A673 (cell line): ENCODE data around the gene ITGA6.

Source experiments
- EZH2 ChIP-seq: fragments of 200-600 bp; sonication (generic); IDR thresholded peaks from 2 replicates; pipeline ENCODE4 v1.6.1; 2017; ENCODE audit warnings: borderline replicate concordance, low read depth, mild to moderate bottlenecking, mixed read lengths, antibody characterized with exemption, low read length; ENCODE audit not compliant: poor library complexity, severe bottlenecking
- TF ChIP-seq, protein P1 (sequence below): fragments of 300-800, 200-600 bp; sonication (generic); conservative IDR thresholded peaks from 2 replicates; pipeline ENCODE4 v1.5.1; 2017; ENCODE audit warnings: low read depth, mild to moderate bottlenecking, antibody characterized with exemption, low read length, moderate library complexity, mixed read lengths

DNA sequence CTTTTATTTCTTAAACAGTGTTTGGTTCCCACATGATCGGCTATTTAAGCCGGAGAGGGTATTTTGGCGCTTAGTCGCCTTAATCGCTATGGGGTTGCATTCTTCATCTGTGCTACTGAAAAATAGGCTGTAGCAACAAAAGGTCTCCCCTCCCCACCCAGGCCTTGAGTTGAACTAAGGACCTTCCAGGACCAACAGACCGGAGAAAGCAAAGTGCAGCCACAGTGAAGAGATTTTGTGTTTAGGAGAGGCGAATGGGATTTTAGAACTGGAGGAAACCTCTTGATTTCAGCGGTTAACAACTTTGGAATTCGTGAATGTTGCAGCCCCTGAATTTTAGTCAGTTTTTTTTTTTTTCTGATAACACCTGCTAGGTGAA is 1.4 kb downstream of the ITGA6 start:
- TF ChIP-seq EZH2 = no peak
- TF ChIP-seq, protein P1, sequence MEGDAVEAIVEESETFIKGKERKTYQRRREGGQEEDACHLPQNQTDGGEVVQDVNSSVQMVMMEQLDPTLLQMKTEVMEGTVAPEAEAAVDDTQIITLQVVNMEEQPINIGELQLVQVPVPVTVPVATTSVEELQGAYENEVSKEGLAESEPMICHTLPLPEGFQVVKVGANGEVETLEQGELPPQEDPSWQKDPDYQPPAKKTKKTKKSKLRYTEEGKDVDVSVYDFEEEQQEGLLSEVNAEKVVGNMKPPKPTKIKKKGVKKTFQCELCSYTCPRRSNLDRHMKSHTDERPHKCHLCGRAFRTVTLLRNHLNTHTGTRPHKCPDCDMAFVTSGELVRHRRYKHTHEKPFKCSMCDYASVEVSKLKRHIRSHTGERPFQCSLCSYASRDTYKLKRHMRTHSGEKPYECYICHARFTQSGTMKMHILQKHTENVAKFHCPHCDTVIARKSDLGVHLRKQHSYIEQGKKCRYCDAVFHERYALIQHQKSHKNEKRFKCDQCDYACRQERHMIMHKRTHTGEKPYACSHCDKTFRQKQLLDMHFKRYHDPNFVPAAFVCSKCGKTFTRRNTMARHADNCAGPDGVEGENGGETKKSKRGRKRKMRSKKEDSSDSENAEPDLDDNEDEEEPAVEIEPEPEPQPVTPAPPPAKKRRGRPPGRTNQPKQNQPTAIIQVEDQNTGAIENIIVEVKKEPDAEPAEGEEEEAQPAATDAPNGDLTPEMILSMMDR = no peak
